ACC112 (cell line): ENCODE measurements around the gene ZMYM3.
"Not testable (repeated sequence)": the region's sequence is repeated elsewhere in the genome, so short reads cannot be mapped to it uniquely, and the experiment has no call there.

Experiments
- H2AFZ ChIP-seq: fragments of 200-600 bp; sonication (generic); one replicate; pipeline ENCODE4 v1.6.0; 2017; ENCODE audit warnings: antibody characterized with exemption, low read length; ENCODE audit not compliant: unreplicated experiment
- H3K27ac ChIP-seq: fragments of 200-600 bp; sonication (generic); 2 replicates; pipeline ENCODE4 v1.5.1; 2014; ENCODE audit warnings: low read depth, mild to moderate bottlenecking, antibody characterized with exemption, low read length, moderate library complexity
- H3K27me3 ChIP-seq: fragments of 200-600 bp; sonication (generic); 2 replicates; pipeline ENCODE4 v1.6.1; 2014; ENCODE audit warnings: mild to moderate bottlenecking, antibody characterized with exemption, low read length, moderate library complexity, mixed read lengths; ENCODE audit not compliant: insufficient read depth
- H3K36me3 ChIP-seq: fragments of 200-600 bp; sonication (generic); 2 replicates; pipeline ENCODE4 v1.6.1; 2016; ENCODE audit warnings: mild to moderate bottlenecking, antibody characterized with exemption, low read length, moderate library complexity, mixed read lengths; ENCODE audit not compliant: insufficient read depth
- H3K4me1 ChIP-seq: fragments of 200-600 bp; sonication (generic); one replicate; pipeline ENCODE4 v1.6.1; 2016; ENCODE audit warnings: low read length, mixed read lengths; ENCODE audit not compliant: insufficient read depth, unreplicated experiment, control insufficient read depth
- H3K4me3 ChIP-seq: fragments of 200-600 bp; sonication (generic); 2 replicates; pipeline ENCODE4 v1.5.1; 2014; ENCODE audit warnings: mild to moderate bottlenecking, low read depth, low read length
- H3K79me2 ChIP-seq: fragments of 200-600 bp; sonication (generic); one replicate; pipeline ENCODE4 v1.6.0; 2016; ENCODE audit warnings: low read length; ENCODE audit not compliant: control insufficient read depth, unreplicated experiment, insufficient read depth

Gene ZMYM3

DNA sequence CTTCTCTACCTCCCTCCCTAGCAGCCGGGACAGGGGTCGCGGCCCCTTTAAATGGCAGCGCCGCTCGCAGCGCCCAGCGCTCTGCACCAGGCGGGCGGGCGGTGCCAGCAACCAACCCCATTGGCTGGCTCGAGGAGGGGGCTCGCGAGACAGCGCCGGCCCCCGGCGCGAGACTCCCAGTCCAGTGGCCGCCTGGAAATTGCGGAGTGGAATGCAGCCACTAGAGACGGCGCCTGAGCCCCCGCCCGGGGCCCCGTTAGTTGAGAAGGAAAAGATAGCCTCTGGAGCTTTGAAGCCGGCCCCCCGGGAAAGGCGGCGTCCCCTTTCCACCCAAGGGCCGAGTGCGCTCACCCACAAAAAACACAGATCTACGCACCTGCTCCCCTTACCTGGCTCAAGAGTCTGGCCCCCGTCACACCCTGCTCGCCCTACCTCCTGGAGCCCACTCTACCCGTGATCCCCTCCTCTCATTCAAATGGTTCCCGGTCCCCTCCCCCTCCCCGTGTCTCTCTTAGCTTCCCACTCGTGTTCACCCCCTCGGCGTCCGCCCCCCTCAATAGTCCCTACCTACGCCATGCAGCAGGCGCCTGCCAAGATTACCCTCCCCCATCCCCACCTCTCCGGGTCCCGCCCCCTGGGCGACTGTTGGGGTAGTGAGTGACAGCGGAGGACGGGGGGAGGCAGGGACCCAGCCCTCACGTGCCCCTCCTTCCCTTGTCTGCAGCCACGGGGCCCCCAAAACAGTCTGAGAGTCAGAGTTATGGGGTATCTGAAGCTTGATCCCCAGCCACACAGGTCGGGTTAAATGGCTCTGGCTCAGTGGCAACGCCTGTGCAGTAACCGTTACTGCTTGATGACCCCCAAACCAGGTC lies at the start of gene ZMYM3:
TSS of gene ZMYM3 (minus strand) at position 49 of the 872 bp plus-strand sequence. CDS start 885 bp downstream, outside the sequence.
- H3K36me3 ChIP-seq, result no peaks in the 10 kb centered on the region
- H2AFZ ChIP-seq, result peak within 1 kb of the TSS; percentile 85
- H3K4me1 ChIP-seq, result no peaks in the 10 kb centered on the region
- H3K79me2 ChIP-seq, result peaks cover 5% of the 10 kb centered on the region
- no peak within 1 kb of the TSS; the same call in 1 of the 2 replicates for H3K27ac ChIP-seq
- no peaks in the 10 kb centered on the region for H3K27me3 ChIP-seq
- H3K4me3 ChIP-seq, result peak within 1 kb of the TSS; percentile 97

DNA sequence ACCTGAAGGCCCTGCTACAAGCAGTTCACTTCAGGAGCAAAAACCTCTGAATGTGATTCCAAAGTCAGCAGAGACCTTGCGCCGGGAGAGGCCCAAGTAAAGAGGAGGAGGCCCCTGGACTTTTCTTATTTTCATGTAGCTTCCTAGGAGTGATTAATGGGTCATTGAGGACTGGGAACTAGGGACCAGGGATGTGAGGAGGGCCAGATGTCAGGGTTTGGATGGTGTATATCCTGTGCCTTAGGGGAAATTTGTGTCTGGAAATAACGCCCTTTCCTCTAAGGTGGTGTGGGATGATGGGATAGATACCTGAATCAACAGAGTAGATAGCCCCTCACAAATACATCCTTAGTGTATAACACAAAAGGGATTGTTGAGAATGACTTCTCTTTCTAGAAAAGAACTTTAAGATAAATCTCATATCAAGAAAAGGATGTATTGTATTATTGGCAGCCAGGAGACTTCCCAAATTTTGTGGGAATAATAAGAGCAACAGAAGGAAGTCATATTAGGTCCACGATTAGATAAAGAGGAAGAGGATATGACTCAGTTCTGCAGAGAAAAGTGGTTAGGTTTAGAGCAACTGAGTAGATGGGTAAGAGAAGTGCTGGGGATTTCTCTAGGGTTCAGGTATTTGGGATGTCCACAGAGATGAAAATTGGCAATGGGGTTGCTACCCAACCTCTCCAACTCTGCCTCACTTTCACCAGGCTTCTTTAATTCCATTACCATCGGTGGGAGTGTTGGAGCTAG lies 48.7 kb upstream of the ZMYM3 start:
- Histone ChIP-seq H3K27me3 (no peaks in the 10 kb centered on the region), H3K4me3 (no peak overlapping the region), H2AFZ (no peak overlapping the region), H3K36me3 (0 out of 2 replicates have a peak, but pooled peaks cover 2% of the 10 kb centered on the region), H3K27ac (peak overlapping the region; percentile 19; the same call in 1 of the 2 replicates), H3K79me2 (no peaks in the 10 kb centered on the region), H3K4me1 (peaks cover 10% of the 10 kb centered on the region)

DNA sequence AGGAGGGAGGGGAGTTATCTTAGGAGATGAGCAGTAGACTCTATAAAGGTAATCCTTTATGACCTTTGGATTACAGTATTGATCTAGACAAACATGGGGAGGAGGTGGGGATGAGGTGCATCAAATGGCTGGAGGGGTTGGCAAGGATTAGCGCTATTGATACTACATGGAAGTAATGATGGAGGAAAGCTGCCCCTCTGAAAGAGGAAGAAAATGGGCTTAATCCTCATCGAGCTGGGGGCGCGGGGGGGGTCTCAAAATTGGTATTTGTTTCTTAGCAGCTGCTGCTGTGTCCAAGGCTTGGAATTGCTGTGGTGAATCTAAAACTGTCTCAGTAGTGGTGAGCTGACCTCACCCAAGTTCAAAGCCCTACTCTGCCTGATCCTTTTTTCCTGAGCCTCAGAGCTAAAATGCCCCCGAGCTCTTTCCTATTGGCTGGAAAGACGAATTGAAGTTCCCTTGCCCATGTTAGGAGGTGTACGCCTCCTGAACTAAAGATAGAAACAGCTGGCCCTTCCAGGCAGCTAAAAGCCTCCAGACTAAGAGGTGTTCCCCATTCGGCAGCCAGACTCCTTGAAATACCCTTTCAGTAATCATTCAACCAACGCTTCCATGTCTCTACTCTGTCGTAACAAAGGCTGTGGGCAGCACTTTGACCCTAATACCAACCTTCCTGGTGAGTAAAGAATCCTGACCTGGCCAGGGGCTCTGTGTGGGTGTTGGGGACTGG lies 47.4 kb upstream of the ZMYM3 start, which contains the start of gene ITGB1BP2:
TSS of gene ITGB1BP2 (plus strand) at position 556 of the 730 bp plus-strand sequence. CDS start at position 613, 57 bp downstream.
- peaks cover 10% of the 10 kb centered on the region for H3K4me1 ChIP-seq

DNA sequence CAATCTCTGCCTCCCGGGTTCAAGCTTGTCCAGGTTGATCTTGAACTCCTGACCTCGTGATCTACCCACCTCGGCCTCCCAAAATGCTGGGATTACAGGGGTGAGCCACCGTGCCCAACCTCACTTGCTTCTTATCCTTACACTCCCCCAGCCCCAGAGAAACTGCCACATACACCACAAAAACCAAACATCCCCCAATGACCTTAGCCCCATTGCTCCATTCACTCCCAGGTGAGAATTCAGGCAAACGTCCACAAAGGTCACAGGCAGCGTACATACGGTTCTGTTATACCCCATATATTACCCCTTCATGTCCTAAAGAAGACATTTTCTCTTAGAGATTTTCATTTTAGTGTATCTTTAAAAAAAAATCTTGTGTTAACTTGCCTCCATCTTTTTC lies 46.6 kb upstream of the ZMYM3 start:
- peaks cover 10% of the 10 kb centered on the region for H3K4me1 ChIP-seq
- not testable (repeated sequence) for H3K27ac ChIP-seq, H2AFZ ChIP-seq, H3K27me3 ChIP-seq, H3K4me3 ChIP-seq, H3K79me2 ChIP-seq
- H3K36me3 ChIP-seq, result peaks cover 14% of the 10 kb centered on the region

More for the DNA sequence above, 47.4 kb upstream of the ZMYM3 start, which contains the start of gene ITGB1BP2:
- peak within 1 kb of the TSS; percentile 19; the same call in 1 of the 2 replicates for H3K27ac ChIP-seq
- H3K36me3 ChIP-seq, result peaks cover 13% of the 10 kb centered on the region
- H3K27me3 ChIP-seq, result no peaks in the 10 kb centered on the region
- H3K4me3 ChIP-seq, result no peak within 1 kb of the TSS
- no peak within 1 kb of the TSS for H2AFZ ChIP-seq
- H3K79me2 ChIP-seq, result no peaks in the 10 kb centered on the region

DNA sequence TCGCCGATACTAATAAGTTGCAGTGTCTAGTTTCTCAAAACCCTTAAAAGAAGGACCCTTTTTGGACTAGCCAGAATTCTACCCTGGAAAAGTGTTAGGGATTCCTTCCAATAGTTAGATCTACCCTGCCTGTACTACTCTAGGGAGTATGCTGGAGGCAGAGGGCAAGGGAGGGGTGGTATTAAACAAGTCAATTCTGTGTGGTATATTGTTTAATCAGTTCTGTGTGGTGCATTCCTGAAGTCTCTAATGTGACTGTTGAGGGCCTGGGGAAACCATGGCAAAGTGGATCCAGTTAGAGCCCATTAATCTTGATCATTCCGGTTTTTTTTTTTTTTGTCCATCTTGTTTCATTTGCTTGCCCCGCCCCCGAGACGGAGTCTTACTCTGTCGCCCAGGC lies 46.1 kb upstream of the ZMYM3 start:
- not testable (repeated sequence) for H3K27me3 ChIP-seq, H3K4me3 ChIP-seq
- peaks cover 14% of the 10 kb centered on the region for H3K36me3 ChIP-seq

DNA sequence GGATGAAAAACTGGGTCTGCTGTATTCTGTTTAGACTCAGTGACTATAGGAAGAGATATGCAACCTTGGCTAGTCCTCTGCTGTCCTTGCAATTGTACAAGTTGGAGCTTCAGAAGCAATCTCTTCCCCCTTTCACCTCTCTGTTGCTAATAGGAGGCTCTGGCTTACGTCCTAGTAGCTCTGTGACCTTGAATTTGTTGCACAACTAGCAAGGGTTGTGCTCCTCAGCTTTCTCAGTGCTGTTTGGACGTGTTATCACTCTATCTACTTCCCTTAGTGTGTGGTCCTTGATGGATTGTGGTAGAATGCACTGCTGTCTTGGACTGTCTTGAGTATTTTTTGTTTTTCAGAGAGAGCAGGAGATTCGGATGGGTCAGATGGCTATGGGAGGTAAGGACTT lies 44.2 kb upstream of the ZMYM3 start:
- Histone ChIP-seq H2AFZ (no peak overlapping the region), H3K4me1 (peaks cover 17% of the 10 kb centered on the region), H3K36me3 (peaks cover 23% of the 10 kb centered on the region), H3K79me2 (peaks cover 10% of the 10 kb centered on the region), H3K27me3 (no peaks in the 10 kb centered on the region), H3K27ac (no peak overlapping the region), H3K4me3 (no peak overlapping the region)

More for the DNA sequence above, 46.1 kb upstream of the ZMYM3 start:
- peaks cover 10% of the 10 kb centered on the region for H3K4me1 ChIP-seq
- H2AFZ ChIP-seq, H3K79me2 ChIP-seq, H3K27ac ChIP-seq: not testable (repeated sequence)

DNA sequence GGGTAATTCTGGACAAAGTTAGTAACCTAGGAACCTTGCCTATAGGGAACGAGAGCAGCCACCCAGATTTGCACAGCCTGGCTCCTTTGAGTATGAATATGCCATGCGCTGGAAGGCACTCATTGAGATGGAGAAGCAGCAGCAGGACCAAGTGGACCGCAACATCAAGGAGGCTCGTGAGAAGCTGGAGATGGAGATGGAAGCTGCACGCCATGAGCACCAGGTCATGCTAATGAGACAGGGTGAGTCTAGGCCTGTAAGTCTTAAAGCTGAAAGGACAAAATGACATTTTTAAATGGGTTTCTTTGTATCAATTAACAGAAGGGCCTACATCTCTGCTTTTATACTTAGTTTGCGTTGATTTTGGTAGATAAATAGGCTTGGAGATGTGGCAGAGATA lies 42.9 kb upstream of the ZMYM3 start:
- no peak overlapping the region for H2AFZ ChIP-seq

DNA sequence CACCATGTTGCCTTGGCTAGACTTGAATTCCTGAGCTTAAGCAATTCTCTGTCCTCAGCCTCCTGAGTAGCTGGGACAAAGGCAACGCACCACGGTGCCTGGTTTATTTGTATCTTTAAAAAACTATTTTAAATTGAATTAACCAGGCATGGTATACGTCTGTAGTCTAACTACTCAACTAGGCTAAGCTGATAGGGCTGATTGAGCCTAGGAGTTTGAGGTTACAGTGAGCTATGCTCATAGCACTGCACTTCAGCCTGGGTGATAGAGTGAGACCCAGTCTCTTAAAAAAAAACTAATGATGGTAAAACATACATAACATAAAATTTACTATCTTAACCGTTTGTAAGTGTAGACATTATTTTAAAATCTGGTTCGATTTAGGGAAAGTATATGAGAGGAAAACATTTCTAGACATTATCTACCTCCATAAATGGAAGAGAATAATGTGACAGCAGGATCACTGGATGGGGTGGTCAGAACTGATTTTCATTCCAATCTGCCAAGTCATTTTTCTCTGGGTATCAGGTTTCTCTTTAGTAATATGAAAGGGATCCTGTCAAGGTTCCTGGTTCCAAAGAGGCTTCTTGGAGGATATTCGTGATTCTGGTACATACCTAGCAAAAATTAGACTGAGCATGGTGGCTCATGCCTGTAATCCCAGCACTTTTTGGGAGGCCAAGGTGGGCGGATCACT lies 38.9 kb upstream of the ZMYM3 start:
- H2AFZ ChIP-seq, result no peak overlapping the region
- peaks cover 39% of the 10 kb centered on the region for H3K79me2 ChIP-seq
- peaks cover 25% of the 10 kb centered on the region for H3K36me3 ChIP-seq
- peaks cover 38% of the 10 kb centered on the region for H3K4me1 ChIP-seq
- H3K4me3 ChIP-seq, result no peak overlapping the region
- H3K27me3 ChIP-seq, result no peaks in the 10 kb centered on the region
- H3K27ac ChIP-seq, result peak overlapping the region; percentile 76

More for the DNA sequence above, 42.9 kb upstream of the ZMYM3 start:
- H3K4me1 ChIP-seq, result peaks cover 20% of the 10 kb centered on the region
- no peak overlapping the region for H3K4me3 ChIP-seq
- peaks cover 12% of the 10 kb centered on the region for H3K79me2 ChIP-seq
- H3K36me3 ChIP-seq, result peaks cover 23% of the 10 kb centered on the region
- H3K27ac ChIP-seq, result no peak overlapping the region
- no peaks in the 10 kb centered on the region for H3K27me3 ChIP-seq

DNA sequence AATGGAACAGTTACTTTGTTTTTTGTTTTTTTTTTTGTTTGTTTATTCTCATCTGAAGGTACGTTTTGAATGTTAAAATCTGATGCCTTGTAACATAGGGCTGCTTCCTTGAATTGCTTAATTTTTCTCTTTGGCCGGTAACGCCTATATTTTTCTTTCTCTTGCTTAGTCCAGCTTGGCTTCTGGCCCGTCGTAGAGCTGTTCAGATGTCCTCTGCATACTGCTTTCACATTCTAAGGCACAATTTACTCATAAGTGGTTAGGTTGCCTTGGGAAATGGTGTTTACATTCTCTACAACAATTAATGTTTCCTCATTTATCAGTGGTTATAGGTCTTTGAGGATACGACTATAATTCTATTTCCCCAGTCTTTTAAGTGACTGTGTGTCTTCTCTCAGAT lies 37.4 kb upstream of the ZMYM3 start:
- Histone ChIP-seq H2AFZ (no peak overlapping the region), H3K4me3 (no peak overlapping the region), H3K36me3 (peaks cover 16% of the 10 kb centered on the region), H3K4me1 (peaks cover 38% of the 10 kb centered on the region), H3K27ac (peak overlapping the region; percentile 76), H3K79me2 (peaks cover 51% of the 10 kb centered on the region), H3K27me3 (no peaks in the 10 kb centered on the region)

DNA sequence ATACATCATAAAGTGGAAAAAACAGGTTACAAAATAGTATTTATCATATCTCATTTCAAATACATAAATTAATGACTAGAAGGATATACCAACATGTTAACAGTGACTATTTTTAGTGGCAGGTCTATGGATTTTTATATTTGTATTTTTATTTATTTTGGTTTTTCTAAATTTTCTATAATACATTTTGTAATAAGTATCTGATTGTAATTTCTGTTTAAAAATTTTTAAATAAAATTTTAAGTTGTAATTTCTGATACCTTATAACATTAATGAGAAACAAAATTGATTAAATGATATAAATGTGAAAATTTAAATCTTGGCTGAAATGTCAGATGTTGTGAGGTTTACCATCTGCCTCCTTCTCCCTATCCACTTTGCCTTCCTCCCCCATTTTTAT lies 32.0 kb upstream of the ZMYM3 start:
- H3K27ac ChIP-seq, result no peak overlapping the region
- no peak overlapping the region for H2AFZ ChIP-seq
- peaks cover 13% of the 10 kb centered on the region for H3K4me1 ChIP-seq
- H3K4me3 ChIP-seq, result peak overlapping the region; percentile 94
- H3K79me2 ChIP-seq, result peaks cover 58% of the 10 kb centered on the region
- no peaks in the 10 kb centered on the region for H3K27me3 ChIP-seq
- peaks cover 11% of the 10 kb centered on the region for H3K36me3 ChIP-seq
